Heart left ventricle (tissue), 16 donors: ENCODE data around the gene FOXL1. TPM values are rescaled to one million over a fixed set of nuclear protein-coding genes. Genes with fewer than 3 reads are reported as not detected.

ENCODE experiments used
- ATAC-seq, 4 donors: fragments of 200-7000 bp; cut with Tn5 transposase; one replicate each; pipeline ENCODE4 v1.9.1; 2020 to 2022; ENCODE audit warnings: moderate library complexity in 4 of 4, mild to moderate bottlenecking in 3 of 4, moderate number of reproducible peaks in 1 of 4
- DNase-seq, 5 donors: peaks; one replicate each; pipeline ENCODE4 v3.0.0-alpha.2; 2020
- H3K27ac ChIP-seq, 12 donors: fragments of 200-600 bp; sonication (generic) in 4 of 12; one replicate each; pipeline versions ENCODE4 v1.5.0 to v1.8.0; 2016 to 2022; ENCODE audit warnings: mild to moderate bottlenecking in 2 of 12
- H3K27me3 ChIP-seq, 9 donors: fragments of 200-600 bp; sonication (generic) in 2 of 9; one replicate each; pipeline versions ENCODE4 v1.5.1 to v1.8.0; 2016 to 2022; ENCODE audit warnings: mild to moderate bottlenecking in 3 of 9
- H3K36me3 ChIP-seq, 9 donors: fragments of 200-600 bp; sonication (generic) in 2 of 9; one replicate each; pipeline versions ENCODE4 v1.5.0 to v1.8.0; 2018 to 2022; ENCODE audit warnings: mild to moderate bottlenecking in 2 of 9
- H3K4me1 ChIP-seq, 12 donors: fragments of 200-600 bp; sonication (generic) in 4 of 12; one replicate each; pipeline versions ENCODE4 v1.5.0 to v1.8.0; 2016 to 2022; ENCODE audit warnings: mild to moderate bottlenecking in 3 of 12
- H3K4me3 ChIP-seq, 12 donors: fragments of 200-600 bp; sonication (generic) in 4 of 12; one replicate each; pipeline versions ENCODE4 v1.5.0 to v1.8.0; 2017 to 2022; ENCODE audit warnings: mild to moderate bottlenecking in 9 of 12, moderate library complexity in 4 of 12
- H3K9me3 ChIP-seq, 12 donors: fragments of 200-600 bp; sonication (generic) in 4 of 12; one replicate each; pipeline versions ENCODE4 v1.5.0 to v1.8.0; 2016 to 2022; ENCODE audit warnings: mild to moderate bottlenecking in 1 of 12
- POLR2A ChIP-seq, 2 donors: fragments of 450-650 bp; IDR thresholded peaks; one replicate each; pipeline ENCODE4 v1.6.1; 2017; ENCODE audit warnings: antibody characterized with exemption in 2 of 2, mild to moderate bottlenecking in 2 of 2, moderate library complexity in 2 of 2
- WGBS, 4 donors: extraction: QIAGEN DNeasy Blood & Tissue Kit in 2 of 4; methylation state at CpG; one replicate each; pipeline versions ENCODE4 v1.1.5 to v1.1.7; 2013 to 2018; 5-methylcytosine and 5-hydroxymethylcytosine counted together
- intact Hi-C, 10 donors: fragments of 100-400 bp; cut with DNase I; formaldehyde crosslinking; loops; one replicate each; pipeline versions ENCODE4 v1.11.1 to v1.14.2; 2022
- polyA plus RNA-seq, 2 donors: library from polyadenylated mRNA; stranded (reverse); fragments of 200-250 nt; gene quantifications; one replicate each; pipeline ENCODE4 v1.2.3, GENCODE V29; 2013
- total RNA-seq, 9 donors: library from RNA; depleted of rRNA in 2 of 9; stranded (reverse); fragments of >200 nt in 2 of 9; fragmentation: NEBNext Ultra II Directional in 3 of 9; extraction: Animal tissue kit (Norgen Biotek cat#: 25700) in 3 of 9; gene quantifications; one replicate each; pipeline versions ENCODE4 v1.1.0 to v1.2.4, GENCODE V29; 2016 to 2023
- TF ChIP-seq, protein P1 (sequence below), 12 donors: fragments of 200-600 bp; sonication (generic) in 4 of 12; IDR thresholded peaks; one replicate each; pipeline versions ENCODE4 v1.5.0 to v1.8.0; 2018 to 2022; ENCODE audit warnings: antibody characterized with exemption in 12 of 12, mild to moderate bottlenecking in 5 of 12
- donor health status: ischemic (EF 13 %, LVEDD 7.1; RV severe dilation, severe dysfunction).
- donor health status: healthy with polysubstance abuse.
- donor health status: DM: no; HTN: yes; CAD: no.
- donor health status: DM: no; HTN: no; CAD: no.
- donor health status: ischemic (EF 25% LVEDD 6.9; RV normal size, moderate dysfunction).
- donor health status: ischemic (EF 25% LVEDD 5.7; RV mildly dilated, moderate dysfunction).
- donor health status: healthy.
- donor health status: DM: yes; HTN: yes; CAD: no.
- donor health status: ischemic (EF 35%, LVEDD 5.7; RV mildly dilated, moderate dysfunction).
- donor health status: nonischemic (EF 11% LVEDD 7.7; RV severe dilation, severe dysfunction).
- donor health status: DM: yes; HTN: yes; CAD: no.
- donor health status: PGD.
- donor health status: ischemic (EF 29% LVEDD 5.4; RV normal size, mild dysfunction).
- donor health status: nonischemic (EF 23%, LVEDD 6.1; RV moderate dilation, normal function).

Gene FOXL1
- total and polyA plus RNA-seq, 11 donors = 0.44 to 1.4 (median 0.69) TPM

- Histone ChIP-seq H3K4me1 (peaks cover 0 to 2% (median 0%) of the 10 kb centered on the region in 12 donors), H3K9me3 (peaks cover 0 to 3% (median 0%) of the 10 kb centered on the region in 12 donors), H3K4me3 (peak overlapping the region in 10 of 12 donors; percentile 21 to 61 (median 28)), H3K27me3 (peaks cover 0 to 5% (median 0%) of the 10 kb centered on the region in 9 donors), H3K36me3 (no peaks in the 10 kb centered on the region), H3K27ac (peak overlapping the region in 6 of 12 donors; percentile 20 to 54 (median 41))
- peak in 1 of 5 donors; percentile 47 for DNase-seq
- peak in 3 of 4 donors; percentile 55 to 69 (median 57) for ATAC-seq
- 74 to 87% (median 76%) methylated on average over 13 to 16 of the region's 16 CpGs for WGBS, 4 donors
- intact Hi-C loops = loop anchor here in 1 of 10 donors (5.0 kb wide), 1 partner anchor 51 kb away; the partner anchor contains the start of gene FOXC2
- TF ChIP-seq POLR2A (IDR thresholded peaks at IDR 0.05) = no peak
- TF ChIP-seq, protein P1, sequence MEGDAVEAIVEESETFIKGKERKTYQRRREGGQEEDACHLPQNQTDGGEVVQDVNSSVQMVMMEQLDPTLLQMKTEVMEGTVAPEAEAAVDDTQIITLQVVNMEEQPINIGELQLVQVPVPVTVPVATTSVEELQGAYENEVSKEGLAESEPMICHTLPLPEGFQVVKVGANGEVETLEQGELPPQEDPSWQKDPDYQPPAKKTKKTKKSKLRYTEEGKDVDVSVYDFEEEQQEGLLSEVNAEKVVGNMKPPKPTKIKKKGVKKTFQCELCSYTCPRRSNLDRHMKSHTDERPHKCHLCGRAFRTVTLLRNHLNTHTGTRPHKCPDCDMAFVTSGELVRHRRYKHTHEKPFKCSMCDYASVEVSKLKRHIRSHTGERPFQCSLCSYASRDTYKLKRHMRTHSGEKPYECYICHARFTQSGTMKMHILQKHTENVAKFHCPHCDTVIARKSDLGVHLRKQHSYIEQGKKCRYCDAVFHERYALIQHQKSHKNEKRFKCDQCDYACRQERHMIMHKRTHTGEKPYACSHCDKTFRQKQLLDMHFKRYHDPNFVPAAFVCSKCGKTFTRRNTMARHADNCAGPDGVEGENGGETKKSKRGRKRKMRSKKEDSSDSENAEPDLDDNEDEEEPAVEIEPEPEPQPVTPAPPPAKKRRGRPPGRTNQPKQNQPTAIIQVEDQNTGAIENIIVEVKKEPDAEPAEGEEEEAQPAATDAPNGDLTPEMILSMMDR (IDR thresholded peaks at IDR 0.05) = no peak
Observed at GRCh38 chr16:86618431-86619238, 40.3 kb downstream of the FOXL1 start.

DNA sequence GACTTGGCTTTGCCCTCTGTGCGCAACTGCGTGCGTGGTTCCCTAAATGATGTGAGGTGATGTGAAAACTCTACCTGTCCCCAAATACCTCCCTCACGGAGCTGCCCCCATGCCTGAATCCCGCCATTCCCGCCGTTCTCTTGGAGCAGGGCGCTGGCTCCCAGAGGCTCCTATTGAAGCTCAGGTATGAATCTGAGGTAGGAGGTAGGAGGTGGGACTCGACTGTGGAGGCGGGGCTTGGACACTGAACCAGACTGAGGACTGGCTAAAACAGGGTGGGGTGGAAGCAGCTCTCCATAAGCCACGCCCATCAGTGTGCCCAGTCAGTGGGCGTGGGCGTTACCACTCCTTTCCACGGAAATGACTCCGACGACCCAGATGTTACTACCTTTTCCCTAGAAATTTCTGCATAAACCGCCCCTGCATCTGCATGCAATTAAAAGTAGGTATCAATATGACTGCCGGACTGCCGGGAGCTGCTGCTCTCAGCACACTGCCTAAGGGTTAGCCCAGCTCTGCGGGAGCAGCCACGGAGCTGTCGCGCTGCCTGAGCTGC, 41.0 kb downstream of the FOXL1 start:
- peak in 2 of 5 donors; percentile 33 to 43 for DNase-seq
- peak in 2 of 4 donors; percentile 60 to 76 for ATAC-seq
- intact Hi-C loops = loop anchor here in 1 of 10 donors (5.0 kb wide), 1 partner anchor 52 kb away; the partner anchor contains the start of gene FOXC2
- H3K27me3 ChIP-seq = peaks cover 0 to 5% (median 0%) of the 10 kb centered on the region in 9 donors
- TF ChIP-seq, protein P1 (IDR thresholded peaks at IDR 0.05) = no peak
- TF ChIP-seq POLR2A (IDR thresholded peaks at IDR 0.05) = no peak
- peak overlapping the region in 10 of 12 donors; percentile 21 to 61 (median 28) for H3K4me3 ChIP-seq
- 87 to 89% (median 88%) methylated on average over 19 to 23 of the region's 23 CpGs for WGBS, 4 donors
- peaks cover 0 to 2% (median 0%) of the 10 kb centered on the region in 12 donors for H3K4me1 ChIP-seq
- peaks cover 0 to 3% (median 0%) of the 10 kb centered on the region in 12 donors for H3K9me3 ChIP-seq
- H3K36me3 ChIP-seq = no peaks in the 10 kb centered on the region
- peak overlapping the region in 6 of 12 donors; percentile 20 to 54 (median 41) for H3K27ac ChIP-seq

- 69 to 97% (median 90%) methylated on average over 1 of the region's 1 CpG for WGBS, 4 donors
- TF ChIP-seq POLR2A (IDR thresholded peaks at IDR 0.05) = no peak
- TF ChIP-seq, protein P1 (IDR thresholded peaks at IDR 0.05) = no peak
- Histone ChIP-seq H3K36me3 (no peaks in the 10 kb centered on the region), H3K27ac (no peak overlapping the region), H3K9me3 (peaks cover 0 to 3% (median 0%) of the 10 kb centered on the region in 12 donors), H3K4me3 (no peak overlapping the region), H3K27me3 (peaks cover 0 to 5% (median 0%) of the 10 kb centered on the region in 9 donors), H3K4me1 (peaks cover 0 to 2% (median 0%) of the 10 kb centered on the region in 12 donors)
- intact Hi-C loops = no loop called here
- ATAC-seq (no peak), DNase-seq (no peak)
Observed at GRCh38 chr16:86620184-86620583, 41.8 kb downstream of the FOXL1 start.

GRCh38 chr16:86621966-86622365, 43.6 kb downstream of the FOXL1 start:
- Histone ChIP-seq H3K9me3 (peaks cover 0 to 3% (median 0%) of the 10 kb centered on the region in 12 donors), H3K4me1 (peaks cover 0 to 2% (median 0%) of the 10 kb centered on the region in 12 donors), H3K4me3 (no peak overlapping the region), H3K27me3 (peaks cover 0 to 5% (median 0%) of the 10 kb centered on the region in 9 donors), H3K27ac (no peak overlapping the region), H3K36me3 (no peaks in the 10 kb centered on the region)
- 85 to 94% (median 89%) methylated on average over 10 of the region's 10 CpGs for WGBS, 4 donors
- ATAC-seq = no peak
- intact Hi-C loops = no loop called here
- DNase-seq = no peak
- no peak for TF ChIP-seq POLR2A (IDR thresholded peaks at IDR 0.05)
- TF ChIP-seq, protein P1 (IDR thresholded peaks at IDR 0.05) = no peak
